GM19463 (cell line): ENCODE data around the gene PRAMEF25.
"Not testable (repeated sequence)": the region's sequence is repeated elsewhere in the genome, so short reads cannot be mapped to it uniquely, and the experiment has no call there.

Source experiments
- ATAC-seq: cut with Tn5 transposase; IDR thresholded peaks from one replicate; pipeline ENCODE4 v1.9.1; 2021; ENCODE audit warnings: mild to moderate bottlenecking, moderate library complexity; ENCODE audit not compliant: unreplicated experiment

PRAMEF25 gene

GRCh38 chr1:13070474-13070873, at the start of gene PRAMEF25:
PRAMEF25 (plus strand) TSS chr1:13070774; CDS start chr1:13073694, 2,920 bp downstream.
- ATAC-seq = not testable (repeated sequence)

DNA sequence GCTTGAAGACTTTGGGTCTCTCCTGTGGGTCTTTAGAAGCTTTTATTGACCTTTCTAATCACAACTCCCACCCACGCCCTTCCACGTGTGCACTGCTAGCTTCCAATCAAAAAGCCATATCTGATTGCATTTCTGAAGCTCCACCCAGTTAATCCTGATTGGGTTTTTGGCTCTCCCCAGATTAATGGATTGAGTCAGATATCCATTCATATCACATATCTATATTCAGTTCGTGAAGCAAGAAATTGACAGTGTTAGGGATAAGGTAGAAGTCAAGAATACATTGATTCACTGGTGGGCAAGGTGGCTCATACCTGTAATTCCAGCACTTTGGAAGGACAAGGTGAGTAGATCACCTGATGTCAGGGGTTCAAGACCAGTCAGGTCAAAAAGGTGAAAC, 14.1 kb upstream of the PRAMEF25 start, which contains the start of gene PRAMEF27:
TSS of gene PRAMEF27 (minus strand) at position 101 of the 400 bp plus-strand sequence. CDS start 2,916 bp downstream, outside the sequence.
- not testable (repeated sequence) for ATAC-seq

- ATAC-seq = not testable (repeated sequence)
Measured at GRCh38 chr1:13116754-13117153, 46.2 kb downstream of the PRAMEF25 start, which contains the start of gene HNRNPCL2. HNRNPCL2 (minus strand) TSS chr1:13116854; CDS start chr1:13116400, 454 bp downstream.
